DND-41 (cell line): ENCODE data around the gene NPTN.

Experiments
- EZH2 ChIP-seq: IDR thresholded peaks from 3 replicates; pipeline ENCODE4 v1.6.1; 2012; ENCODE audit warnings: borderline replicate concordance, low read depth, mild to moderate bottlenecking, moderate library complexity, low read length, inconsistent platforms; ENCODE audit not compliant: severe bottlenecking
- TF ChIP-seq, protein P1 (sequence below): IDR thresholded peaks from 2 replicates; pipeline ENCODE4 v1.5.1; 2012; ENCODE audit warnings: borderline replicate concordance, low read length, moderate library complexity, mild to moderate bottlenecking; ENCODE audit not compliant: poor library complexity, severe bottlenecking; ENCODE audit errors: extremely low read depth

DNA sequence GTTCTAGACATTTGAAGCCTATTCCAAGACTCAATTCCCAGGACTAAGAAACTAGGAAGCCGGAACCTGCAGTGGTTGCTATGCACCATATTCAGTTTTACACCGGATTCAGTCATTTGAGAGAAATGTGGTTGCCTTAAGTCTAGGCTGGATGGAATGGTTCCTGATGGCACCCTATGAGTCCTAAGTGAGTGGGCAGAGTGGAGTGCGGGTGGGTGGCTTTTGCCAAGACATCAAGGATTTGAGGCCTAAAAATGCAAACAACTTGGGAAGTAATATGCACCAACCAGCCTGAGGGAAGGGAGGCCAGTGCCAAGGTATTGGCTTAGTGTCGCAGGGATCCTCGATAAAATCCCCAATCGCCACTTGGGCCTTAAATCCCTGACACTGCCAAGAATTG lies 46.8 kb upstream of the NPTN start:
- TF ChIP-seq, protein P1, sequence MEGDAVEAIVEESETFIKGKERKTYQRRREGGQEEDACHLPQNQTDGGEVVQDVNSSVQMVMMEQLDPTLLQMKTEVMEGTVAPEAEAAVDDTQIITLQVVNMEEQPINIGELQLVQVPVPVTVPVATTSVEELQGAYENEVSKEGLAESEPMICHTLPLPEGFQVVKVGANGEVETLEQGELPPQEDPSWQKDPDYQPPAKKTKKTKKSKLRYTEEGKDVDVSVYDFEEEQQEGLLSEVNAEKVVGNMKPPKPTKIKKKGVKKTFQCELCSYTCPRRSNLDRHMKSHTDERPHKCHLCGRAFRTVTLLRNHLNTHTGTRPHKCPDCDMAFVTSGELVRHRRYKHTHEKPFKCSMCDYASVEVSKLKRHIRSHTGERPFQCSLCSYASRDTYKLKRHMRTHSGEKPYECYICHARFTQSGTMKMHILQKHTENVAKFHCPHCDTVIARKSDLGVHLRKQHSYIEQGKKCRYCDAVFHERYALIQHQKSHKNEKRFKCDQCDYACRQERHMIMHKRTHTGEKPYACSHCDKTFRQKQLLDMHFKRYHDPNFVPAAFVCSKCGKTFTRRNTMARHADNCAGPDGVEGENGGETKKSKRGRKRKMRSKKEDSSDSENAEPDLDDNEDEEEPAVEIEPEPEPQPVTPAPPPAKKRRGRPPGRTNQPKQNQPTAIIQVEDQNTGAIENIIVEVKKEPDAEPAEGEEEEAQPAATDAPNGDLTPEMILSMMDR = no peak
- TF ChIP-seq EZH2 = no peak
